ELF-1 (cell line): ENCODE data around the gene DCTN3.

Experiments
- DNase-seq: peaks from one replicate; pipeline ENCODE4 v3.0.0-alpha.2; 2016; ENCODE audit warnings: low read depth, low spot score

DCTN3 gene

DNA sequence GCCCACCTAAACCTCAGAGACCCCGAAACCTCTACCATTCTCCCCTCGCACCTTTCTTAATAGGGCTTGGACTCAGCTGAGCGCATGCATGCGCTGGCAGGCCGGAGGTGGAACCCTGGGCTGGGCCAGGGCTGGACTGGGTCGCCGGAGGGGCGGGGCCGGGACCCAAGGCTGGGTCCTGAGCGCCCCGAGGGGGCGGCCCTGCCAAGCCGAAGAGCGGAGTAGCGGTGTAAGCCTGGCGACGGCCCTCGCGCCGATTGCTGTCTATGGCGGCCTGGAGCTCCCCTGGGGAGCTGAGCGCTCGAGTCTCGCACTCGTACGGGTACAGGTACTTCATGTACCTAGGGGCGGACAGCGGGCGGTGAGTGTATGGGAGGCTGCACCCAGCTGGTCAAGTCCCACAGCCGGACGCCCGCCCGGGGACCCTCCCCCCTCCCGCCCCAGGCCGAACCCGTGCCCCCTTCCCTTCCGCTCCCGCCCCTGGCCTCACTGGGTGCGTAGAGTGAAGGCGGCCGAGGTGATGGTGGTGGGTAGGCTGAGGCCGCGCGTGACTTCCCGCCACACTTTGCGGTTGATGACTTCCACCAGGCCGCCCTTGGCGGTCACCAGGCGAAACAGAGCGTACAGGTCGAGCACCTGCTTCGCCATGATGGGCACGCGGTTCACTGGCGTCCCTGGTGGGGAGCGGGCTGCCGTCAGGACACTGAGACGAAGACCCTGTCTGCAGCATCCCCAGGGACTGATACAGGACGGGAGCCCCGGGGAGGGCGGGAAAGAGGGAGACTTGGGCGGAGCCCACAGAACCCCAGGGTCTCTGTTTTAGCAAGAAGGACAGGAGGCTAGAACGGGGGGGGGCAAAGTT is 3.3 kb upstream of the DCTN3 start:
- peak; percentile 25 for DNase-seq

DNA sequence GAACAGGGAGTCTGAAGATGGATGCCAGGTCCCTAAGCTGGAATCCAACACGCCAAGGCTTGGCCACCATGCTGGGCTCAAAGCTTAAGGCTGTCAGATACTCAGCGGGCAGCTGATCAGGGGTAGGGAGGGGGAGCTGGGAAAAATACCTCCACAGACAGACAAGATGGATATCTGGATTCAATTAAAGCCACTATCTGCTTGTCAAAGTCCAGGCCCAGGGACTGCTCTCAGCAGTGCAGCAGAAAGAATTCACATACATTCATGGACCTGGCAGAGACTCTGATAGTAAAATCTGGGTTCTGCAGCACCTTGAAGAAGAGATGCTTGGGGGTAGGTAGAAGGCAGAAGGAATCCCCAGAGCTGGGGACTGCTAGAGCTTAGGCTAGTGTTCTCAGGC is 5.2 kb downstream of the DCTN3 start:
- DNase-seq: peak; percentile 21

DNA sequence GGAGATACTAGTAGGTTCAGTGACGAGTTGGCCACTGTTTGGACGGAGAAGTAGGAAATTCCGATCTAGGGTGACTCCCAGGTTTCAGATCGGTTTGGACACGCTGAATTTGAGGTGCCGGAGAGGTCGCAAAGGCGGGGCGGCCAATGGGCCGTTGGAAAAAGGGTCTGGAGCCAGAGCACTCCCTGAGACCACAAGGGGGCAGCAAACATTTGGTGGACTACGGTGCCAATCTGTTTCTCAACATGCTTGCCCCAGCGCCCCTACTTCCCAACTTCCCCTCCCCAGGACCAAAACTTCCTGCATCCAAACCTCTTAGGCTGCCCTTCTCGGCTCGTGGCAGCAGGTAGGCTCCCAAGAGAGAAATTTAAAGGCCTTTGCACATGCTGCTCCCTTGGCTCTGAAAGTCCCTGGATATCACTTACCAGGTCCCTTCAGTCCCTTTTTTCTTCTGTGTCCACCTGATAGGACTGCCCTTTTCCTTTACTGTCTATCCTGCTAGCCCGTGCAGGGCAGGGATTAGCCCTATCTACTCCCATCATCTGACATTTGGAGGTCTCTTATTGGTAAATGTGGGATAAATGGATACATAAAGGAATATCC is 7.4 kb downstream of the DCTN3 start:
- peak; percentile 89 for DNase-seq

DNA sequence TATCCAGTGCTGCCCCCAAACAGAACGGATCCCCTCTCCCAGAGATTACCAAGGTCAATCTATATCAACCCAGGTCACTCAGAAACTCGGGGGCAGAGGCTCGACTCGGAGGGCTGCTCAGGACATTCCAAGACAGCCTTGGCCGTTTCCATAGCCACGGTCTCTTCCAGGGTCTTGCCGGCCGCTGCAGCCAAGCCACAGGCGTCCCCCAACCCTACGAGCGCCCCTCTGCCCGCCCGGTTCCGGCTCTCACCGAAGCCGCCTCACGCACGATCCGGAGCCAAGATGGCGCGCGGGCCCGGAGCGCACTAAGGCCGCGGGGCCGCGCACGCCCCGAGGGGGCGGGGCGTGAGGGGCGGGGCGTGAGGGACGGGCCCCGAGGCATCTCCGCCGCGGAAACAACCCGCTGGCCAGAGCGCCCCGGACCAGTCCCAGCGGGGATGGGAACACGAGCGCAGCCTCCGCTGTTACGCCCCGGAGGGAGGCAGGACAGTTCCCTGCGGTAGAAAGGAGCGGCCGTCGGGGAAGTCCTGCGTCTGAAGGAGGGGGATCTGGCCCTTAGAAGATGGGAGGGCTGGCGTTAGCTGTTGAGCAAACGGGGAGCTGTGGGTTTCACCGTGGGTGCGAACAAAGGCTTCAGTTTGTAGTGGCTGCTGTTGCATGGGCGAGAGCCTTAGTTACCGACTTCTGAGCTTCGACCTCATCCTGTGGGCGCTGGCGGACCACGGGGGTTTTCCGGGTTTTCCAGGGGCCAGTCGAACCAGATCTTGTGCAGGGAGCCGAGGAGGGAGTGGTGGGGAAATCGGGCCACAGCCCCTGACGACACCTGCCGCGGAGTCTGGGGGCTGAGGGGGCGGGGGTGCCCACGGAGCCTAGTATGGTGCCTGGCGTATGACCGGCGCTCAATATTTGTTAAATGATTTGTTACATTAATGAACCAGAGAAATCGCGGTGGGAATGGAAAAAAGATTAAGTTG is 8.2 kb downstream of the DCTN3 start, which contains the start of gene RPP25L:
Gene RPP25L (minus strand): TSS at position 287 of the 977 bp plus-strand sequence. CDS start 801 bp downstream, outside the sequence.
- DNase-seq: peak; percentile 83

DNA sequence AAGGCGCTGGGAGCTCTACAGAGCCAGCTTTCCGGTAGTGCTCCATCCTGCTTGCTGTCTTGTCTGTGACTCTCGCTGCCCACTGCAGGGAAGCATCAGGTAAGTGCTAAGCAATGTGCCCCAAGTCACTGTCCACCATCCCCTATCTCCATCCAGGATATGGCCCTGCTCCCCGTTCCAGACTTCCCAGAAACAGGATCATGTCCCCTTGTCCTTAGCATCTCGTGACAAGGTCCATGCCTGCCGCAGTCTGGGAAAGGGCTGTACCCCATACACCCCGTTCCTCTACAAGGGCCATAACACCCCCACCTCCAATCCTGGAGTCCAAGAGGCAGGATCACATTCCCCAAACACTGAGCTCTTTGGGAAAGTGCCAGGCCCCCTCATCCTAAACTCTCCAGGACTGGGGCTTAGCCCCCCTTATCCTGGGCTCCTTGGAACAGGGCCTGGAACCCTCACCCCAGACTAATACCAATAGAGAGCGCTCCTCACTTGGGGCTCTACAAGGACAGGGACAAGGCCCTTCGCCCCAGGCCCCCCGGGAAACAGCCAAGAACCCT is 9.0 kb downstream of the DCTN3 start:
- no peak for DNase-seq

DNA sequence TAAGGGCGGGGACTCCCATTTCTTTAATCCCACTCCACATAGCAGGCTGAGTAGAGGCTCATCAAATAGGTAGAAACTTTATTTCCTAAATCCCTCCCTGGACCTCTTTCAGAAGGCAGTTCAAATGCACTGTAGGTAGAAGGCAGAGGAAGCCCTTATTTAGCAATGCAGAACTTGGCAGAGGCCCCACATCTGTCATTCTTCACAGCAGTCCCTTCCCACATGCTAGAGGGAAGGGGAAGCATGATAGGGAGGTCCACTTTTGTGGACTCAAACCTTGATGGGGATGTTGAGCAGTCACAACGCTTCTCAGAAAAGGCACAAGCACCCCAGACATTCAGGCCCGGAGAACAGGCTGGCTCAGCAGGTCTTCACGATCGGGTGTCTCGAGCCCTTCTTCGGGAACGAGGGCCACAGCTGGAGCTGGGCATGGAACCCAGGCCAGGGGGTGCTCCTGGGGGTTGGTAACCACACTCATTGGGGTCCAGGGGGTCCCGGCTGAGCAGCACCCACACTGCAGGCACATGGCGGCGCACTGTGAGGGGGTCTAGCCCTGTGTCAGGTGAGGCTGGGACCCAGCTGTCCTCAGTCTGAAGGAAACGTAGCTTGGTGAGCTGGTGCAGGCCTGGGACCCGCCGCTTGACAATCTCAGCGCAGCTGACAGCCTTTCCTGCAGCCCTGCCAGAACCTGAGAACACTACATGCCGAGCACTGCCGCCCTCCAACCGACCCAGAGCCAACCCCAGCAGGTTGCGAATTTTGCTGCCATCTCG is 9.7 kb downstream of the DCTN3 start:
- no peak for DNase-seq

DNA sequence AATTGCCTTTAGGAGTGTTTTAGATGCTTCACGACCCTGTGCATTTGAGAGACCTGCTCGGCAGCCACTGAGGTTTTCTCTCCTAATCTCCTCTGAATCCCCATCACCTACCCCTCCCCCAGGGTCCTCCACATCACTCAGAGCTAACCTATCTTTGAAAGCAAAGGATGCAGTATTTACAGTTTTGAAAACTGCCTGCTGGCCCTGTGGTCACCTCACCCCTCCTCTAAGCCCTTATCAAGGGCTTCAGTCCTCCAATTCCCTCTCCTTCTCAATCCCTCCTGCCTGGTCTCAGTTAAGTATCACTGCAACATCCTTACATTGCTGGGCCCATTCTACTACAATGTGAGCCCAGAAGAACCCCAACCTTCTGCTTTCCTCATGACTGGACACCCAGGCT is 13.0 kb downstream of the DCTN3 start:
- DNase-seq: no peak

DNA sequence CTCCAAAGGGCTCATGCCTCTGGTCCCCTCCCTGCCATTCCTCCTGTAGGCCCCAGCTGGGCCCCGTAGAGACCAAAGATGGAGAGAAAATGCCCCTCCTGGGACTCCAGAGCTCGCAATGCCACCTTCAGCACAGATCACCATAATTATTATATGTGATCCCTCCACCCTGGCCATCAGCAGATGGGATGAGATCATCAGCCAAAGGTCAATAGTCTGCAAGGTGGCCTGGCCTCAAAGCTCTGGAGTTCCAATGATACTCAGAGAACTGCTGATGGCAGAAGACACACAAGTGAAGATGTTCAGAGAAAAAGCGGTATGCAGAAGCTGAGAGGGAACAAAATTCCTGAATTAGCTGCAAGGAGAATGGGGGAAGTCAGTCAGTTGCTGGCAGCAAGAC is 13.4 kb downstream of the DCTN3 start:
- no peak for DNase-seq

DNA sequence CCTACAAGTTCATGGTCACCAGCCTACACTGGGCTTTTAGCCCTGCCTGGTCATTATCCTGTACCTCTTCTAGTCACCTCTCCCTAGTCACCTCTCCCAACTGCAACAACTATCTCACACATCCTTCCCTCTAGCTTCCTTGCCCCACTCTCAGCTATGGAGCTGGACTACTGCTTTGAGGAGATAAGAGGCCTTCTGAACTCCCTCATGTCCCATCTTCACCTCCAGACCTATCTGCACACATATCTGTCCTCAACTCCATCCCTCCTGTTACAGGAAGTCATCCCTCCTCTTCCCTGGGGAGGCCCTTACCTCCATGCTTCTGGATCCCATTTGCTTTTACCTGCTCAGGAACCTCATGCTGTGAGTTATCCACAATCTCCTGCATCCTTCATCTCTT is 14.1 kb downstream of the DCTN3 start:
- DNase-seq: no peak

DNA sequence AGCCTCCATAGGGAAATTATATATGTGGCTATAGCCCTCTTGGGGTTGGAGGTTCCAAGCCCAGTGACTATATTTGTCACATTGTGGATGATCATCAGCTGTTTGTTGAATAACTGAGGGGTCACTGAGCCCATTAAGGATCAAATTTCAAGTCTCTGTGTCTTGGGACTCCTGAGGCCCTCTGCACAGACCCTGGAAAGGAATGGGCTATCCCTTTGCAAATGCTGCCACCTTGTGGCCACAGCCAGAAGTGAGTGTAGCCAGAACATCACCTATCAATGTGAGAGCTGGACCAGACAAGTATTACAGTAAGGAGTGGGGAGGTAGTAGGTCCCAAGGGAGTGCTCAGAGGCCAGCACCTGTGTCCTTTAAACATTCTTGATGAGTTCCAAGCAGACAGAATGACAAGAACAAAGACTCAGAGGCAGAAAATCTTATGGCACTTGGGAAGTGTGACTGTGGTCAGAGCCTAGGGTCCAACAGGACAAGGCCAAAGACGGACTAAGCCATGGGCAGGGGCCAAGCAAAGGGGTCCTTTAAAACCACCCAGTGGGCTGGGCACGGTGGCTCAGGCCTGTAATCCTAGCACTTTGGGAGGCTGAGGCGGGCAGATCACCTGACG is 16.6 kb downstream of the DCTN3 start:
- peak; percentile 87 for DNase-seq

DNA sequence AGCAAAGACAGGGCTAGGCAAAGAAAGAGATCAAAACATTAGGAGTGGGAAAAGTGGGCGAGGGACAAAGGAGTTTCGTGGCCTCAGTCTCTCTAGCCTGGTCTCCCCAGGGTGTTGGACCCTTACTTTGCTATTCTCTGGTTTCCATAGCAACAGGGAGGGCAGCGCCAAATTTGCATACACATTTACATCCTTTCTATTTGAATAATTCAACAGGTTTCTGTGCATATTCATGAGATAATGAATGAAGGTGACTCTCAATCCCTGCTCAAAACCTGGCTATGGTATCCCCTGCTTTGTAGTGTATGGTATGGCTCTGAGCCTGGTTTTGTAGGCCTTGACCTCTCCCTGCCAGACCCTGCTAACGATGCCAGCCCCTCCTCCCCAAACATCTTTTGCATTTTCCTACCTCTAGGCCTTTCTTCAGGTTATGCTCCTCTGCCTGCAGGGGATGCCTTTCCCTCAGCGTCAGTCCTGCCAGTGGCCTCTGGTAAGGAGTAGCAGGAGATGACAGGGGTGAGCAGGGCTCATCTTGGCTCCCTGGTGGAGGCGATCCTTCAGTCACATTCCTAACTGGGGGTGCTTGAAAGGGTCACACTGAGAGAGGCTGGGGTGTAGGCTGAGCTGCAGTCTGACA is 18.2 kb downstream of the DCTN3 start:
- no peak for DNase-seq

DNA sequence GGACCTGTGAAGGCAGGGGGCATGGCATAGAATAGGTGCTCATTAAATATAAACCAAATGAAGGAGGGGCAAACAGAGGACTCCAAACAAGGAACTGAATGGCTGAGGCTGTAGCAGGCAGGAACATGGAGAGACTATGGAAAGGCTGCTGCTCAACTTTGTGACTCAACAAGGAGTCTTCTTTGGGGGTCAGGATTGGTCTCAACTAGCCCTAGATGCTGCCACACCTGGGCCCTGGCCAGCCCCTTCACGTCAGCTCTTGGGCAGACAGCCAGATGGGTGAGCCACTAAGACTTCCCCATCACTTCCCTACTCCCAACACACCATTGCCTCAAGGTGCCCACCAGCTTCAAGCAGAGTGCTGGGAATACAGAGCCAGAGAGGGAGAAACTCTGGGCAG is 19.4 kb downstream of the DCTN3 start:
- no peak for DNase-seq

DNA sequence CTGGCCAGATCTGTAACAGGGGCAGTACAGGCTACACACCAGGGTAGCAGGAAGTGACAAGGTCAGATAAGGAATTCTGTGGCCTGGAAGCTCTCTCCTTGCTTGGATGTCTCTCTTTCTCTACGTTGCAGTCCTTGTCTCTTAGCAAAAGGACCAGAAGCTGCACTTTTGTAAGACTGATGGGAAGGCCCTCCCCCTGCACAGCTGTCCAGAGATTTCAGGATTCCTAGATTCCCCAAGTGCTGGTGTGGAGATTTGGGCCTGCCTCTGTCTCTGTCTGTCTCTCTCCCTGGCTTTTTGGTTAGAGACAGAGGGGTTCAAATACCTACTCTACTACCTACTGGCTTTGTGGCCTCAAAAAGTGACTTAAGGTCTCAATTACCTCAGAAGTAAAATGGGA is 20.7 kb downstream of the DCTN3 start:
- no peak for DNase-seq

DNA sequence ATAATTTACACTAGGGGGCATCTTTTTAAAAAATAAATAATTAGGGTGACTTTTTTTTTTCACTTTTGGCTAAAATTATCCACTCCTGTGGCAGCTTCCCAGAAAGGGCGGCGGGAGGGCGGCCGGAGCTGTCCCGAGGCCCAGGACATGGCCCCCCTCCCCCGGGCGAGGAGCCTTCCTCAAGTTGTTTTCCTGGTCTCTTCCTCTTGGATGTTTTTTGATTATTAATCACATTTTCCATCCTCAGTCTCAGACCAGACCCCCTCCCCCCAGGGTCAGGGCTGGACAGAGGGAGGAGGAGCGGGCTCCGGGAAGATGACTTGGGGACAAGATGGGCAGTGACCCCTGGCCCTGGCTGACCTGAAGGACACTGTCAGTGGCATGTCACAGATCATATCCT is 26.1 kb downstream of the DCTN3 start:
- no peak for DNase-seq

DNA sequence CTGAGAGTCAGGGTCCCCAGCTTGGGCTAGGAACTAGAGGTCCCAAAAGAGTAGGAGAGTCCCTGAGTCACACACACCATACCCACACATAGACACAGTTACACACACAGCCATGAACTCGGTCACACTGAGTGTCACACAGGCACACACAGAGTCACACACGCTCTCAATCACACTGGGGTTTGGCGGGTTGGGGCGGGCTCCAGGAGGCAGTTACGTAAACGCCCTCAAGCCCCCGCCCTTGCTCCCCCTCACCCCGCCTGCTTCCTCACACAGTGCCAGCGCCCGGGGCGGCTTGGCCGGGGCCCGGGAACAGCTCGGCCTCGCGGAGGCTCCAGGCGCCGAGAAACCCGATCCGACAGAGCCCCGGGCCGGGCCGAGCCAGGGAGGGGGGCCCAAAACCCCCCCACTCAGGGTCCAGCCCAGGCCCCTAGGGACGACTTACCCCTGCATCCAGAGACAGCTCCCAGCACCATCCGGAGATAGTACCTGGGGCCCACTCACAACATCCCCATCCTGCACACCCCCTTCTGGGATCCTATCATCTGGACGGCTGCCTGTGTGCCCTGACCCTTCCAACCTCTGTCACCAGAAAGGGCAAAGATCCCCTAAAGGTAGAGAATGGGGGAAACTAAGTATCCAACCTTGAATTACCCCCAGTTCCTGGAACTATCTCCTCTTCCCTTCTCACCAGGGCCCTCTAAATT is 27.2 kb downstream of the DCTN3 start:
- peak; percentile 84 for DNase-seq

DNA sequence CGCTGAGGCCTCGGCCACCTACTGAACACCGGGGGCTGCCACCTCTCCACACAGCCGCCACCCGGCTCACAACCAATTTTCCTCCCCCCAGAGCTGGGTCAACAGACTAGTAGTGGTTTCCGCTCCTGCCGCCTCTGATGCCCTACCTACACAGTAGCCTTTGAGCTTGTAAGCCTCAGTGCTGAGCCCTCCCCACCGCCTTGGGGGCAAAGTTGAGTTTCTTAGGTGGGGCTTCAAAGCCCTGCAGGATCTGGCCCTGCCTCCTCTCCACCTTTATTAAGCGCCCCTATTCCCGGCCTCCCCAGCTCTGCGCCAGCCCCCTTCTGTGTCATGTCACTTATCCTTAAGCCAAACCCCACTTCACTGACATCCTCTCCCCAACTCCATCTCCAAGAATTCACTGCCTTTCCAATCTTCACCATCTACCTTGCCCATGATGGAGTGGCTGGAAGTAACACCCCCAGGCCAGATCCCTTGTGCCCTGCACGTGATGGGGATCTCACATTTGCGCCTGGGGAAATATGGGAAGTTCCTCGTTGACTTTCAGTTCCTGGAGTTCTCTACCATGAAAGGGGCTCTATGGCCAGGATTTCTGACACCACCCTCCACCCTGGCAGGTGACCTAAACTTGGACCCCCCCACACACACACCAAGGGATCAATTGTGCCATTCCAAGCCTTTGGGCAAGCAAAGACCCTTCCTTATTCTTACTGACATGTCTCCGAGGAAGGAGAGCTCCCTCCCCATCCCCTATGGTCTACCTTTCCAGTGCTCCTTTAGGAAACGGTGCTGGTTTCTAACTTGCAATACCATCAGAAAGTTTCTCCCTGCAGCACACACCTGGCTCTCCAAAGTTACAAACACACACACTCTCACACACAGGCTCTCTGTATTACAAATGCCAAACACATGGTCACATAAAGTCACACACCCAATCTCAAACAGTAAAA is 28.1 kb downstream of the DCTN3 start:
- no peak for DNase-seq

DNA sequence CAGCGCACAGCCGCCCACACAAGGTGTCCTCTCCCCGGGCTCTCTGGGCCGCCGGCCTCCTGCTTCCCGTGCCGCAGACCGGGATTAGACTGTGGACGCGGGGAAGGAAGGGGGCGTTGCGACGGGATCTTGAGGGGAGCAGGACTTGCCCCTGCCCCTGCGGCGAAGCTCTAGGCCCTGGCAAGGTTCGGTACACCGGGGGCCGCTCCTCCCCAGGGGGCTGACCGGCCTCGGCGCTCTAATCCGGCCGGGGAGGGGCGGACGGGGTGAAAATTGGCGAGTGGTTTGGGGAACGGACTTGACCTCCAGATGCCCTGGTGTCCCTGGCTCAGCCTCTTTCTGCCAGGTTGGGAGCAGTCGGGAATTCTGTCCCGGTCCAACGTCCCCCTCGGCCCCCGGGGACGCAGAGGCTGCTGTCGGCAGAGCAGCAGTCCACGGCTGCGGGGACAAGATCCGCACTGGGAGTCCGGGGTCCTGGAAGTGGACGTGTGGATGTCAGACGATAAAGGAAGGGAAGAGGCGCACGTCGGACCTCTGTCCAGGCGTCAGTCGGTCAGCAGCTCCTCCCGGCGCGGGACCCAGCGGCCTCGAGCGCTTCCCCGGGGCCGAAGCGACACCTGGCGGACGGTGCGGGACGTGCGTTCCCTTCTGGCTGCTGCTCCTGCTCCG is 28.9 kb downstream of the DCTN3 start:
- peak; percentile 95 for DNase-seq
